Uterus (tissue), 4 donors: ENCODE measurements around the gene SLC13A3. TPM values are rescaled to one million over a fixed set of nuclear protein-coding genes. Genes with fewer than 3 reads are reported as not detected.

Experiments used
- DNase-seq, 2 donors: peaks; one replicate each; pipeline ENCODE4 v3.0.0-alpha.2; 2019 to 2020
- H3K27ac ChIP-seq, 2 donors: fragments of 200-600 bp; sonication (generic); 1 replicate in 1 of 2; 2 replicates in 1 of 2; pipeline ENCODE4 v1.5.1; 2016 to 2018
- H3K27me3 ChIP-seq, 2 donors: fragments of 200-600 bp; sonication (generic); one replicate each; pipeline ENCODE4 v1.5.1; 2018 to 2019; ENCODE audit warnings: control low read depth in 1 of 2
- H3K36me3 ChIP-seq, 2 donors: fragments of 200-600 bp; sonication (generic); one replicate each; pipeline ENCODE4 v1.5.1; 2019; ENCODE audit warnings: control low read depth in 1 of 2
- H3K4me1 ChIP-seq, 2 donors: fragments of 200-600 bp; sonication (generic); one replicate each; pipeline ENCODE4 v1.5.1; 2018 to 2019; ENCODE audit warnings: control low read depth in 1 of 2
- H3K4me3 ChIP-seq, 2 donors: fragments of 200-600 bp; sonication (generic); 1 replicate in 1 of 2; 2 replicates in 1 of 2; pipeline ENCODE4 v1.5.1; 2018 to 2019; ENCODE audit warnings: mild to moderate bottlenecking in 1 of 2
- H3K9me3 ChIP-seq, 2 donors: fragments of 200-600 bp; sonication (generic); one replicate each; pipeline ENCODE4 v1.5.1; 2019; ENCODE audit warnings: control low read depth in 1 of 2
- POLR2A ChIP-seq, 2 donors: fragments of 450-650 bp; IDR thresholded peaks; one replicate each; pipeline ENCODE4 v1.6.1; 2016; ENCODE audit warnings: antibody characterized with exemption in 2 of 2, mild to moderate bottlenecking in 1 of 2, moderate library complexity in 1 of 2
- intact Hi-C: fragments of 100-400 bp; cut with DNase I; formaldehyde crosslinking; loops from one replicate; pipeline ENCODE4 v1.15.1; 2023; ENCODE audit warnings: low total_unique reads
- total RNA-seq, 4 donors: library from RNA; depleted of rRNA in 3 of 4; stranded (reverse); fragments of >200 nt in 3 of 4; gene quantifications; one replicate each; pipeline versions ENCODE4 v1.1.0 to v1.2.4, GENCODE V29; 2014 to 2023
- TF ChIP-seq, protein P1 (sequence below), 4 experiments: fragments of 200-600 bp in 2 of 4; fragments of 450-650 bp in 2 of 4; sonication (generic) in 2 of 4; IDR thresholded peaks; one replicate each; pipeline ENCODE4 v1.5.1; 2016 to 2019; ENCODE audit warnings: antibody characterized with exemption in 4 of 4, mild to moderate bottlenecking in 2 of 4, moderate library complexity in 1 of 4
- donor health status: DM: yes; HTN: yes; CAD: no.

Gene SLC13A3
- total RNA-seq, 4 donors from 2014 or later = under 0.01 to 4.2 (median 4.2) TPM; not detected in 1

DNA sequence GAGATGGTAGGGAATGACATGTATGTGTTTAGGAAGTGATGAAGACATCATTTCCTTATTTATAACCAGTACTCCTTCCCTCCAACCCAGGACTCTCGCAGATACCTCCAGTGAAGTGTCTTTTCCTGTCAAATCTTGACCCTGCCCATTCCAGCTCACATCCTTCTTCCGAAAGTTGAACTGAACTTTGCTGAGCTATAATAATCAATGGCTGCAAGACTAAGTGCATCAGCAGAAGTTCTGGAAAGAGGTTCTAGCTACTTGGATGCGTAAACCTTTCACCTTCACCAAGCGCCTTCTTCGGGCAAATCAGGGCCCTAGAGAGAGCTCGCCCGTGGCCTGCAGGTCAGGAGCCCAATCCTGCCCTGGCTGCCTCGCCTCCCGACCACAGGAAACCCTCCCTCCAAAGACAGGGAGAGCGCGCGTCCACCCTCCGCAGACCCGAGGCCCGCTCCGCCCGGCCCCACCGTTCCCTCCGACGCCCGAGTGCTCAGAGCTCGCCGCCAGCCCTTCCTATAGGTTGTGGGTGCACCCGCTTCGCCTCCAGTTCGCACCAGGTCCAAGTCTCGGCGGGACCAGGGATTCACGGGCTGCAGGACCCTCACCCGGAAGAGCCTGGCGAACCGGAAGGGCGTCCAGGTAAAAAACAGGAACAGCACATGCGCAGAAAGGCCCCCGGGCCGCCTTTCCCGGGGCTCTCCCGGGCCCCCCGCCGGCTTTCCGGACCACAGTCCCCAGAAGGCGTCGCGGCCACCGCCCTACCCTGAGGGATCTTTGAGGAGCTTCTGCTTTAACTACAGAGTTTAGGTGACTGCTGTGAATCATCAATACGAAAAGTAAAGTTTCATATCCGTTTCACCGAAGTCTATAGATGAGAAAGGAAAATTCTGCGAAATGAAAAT lies 138.1 kb downstream of the SLC13A3 start, which contains the start of gene ZNF334:
TSS of gene ZNF334 (minus strand) at position 617 of the 902 bp plus-strand sequence. CDS start 1,457 bp downstream, outside the sequence.
- Histone ChIP-seq H3K27me3 (peaks cover 0 to 3% of the 10 kb centered on the region in 2 donors), H3K27ac (peak within 1 kb of the TSS; percentile 48 to 51), H3K36me3 (no peaks in the 10 kb centered on the region), H3K9me3 (no peaks in the 10 kb centered on the region), H3K4me1 (no peaks in the 10 kb centered on the region), H3K4me3 (peak within 1 kb of the TSS; percentile 56 to 62)
- intact Hi-C loops = no loop called here
- DNase-seq = peak; percentile 36 to 70
- TF ChIP-seq POLR2A (IDR thresholded peaks at IDR 0.05) = peak in 1 of 2 donors; percentile 31
- TF ChIP-seq, protein P1, sequence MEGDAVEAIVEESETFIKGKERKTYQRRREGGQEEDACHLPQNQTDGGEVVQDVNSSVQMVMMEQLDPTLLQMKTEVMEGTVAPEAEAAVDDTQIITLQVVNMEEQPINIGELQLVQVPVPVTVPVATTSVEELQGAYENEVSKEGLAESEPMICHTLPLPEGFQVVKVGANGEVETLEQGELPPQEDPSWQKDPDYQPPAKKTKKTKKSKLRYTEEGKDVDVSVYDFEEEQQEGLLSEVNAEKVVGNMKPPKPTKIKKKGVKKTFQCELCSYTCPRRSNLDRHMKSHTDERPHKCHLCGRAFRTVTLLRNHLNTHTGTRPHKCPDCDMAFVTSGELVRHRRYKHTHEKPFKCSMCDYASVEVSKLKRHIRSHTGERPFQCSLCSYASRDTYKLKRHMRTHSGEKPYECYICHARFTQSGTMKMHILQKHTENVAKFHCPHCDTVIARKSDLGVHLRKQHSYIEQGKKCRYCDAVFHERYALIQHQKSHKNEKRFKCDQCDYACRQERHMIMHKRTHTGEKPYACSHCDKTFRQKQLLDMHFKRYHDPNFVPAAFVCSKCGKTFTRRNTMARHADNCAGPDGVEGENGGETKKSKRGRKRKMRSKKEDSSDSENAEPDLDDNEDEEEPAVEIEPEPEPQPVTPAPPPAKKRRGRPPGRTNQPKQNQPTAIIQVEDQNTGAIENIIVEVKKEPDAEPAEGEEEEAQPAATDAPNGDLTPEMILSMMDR (IDR thresholded peaks at IDR 0.05) = no peak

- DNase-seq = no peak
- H3K27me3 ChIP-seq = no peaks in the 10 kb centered on the region
- no peaks in the 10 kb centered on the region for H3K4me1 ChIP-seq
- TF ChIP-seq, protein P1 (IDR thresholded peaks at IDR 0.05) = no peak
- TF ChIP-seq POLR2A (IDR thresholded peaks at IDR 0.05) = no peak
- intact Hi-C loops = no loop called here
- no peak overlapping the region for H3K27ac ChIP-seq
- H3K4me3 ChIP-seq = no peak overlapping the region
- H3K36me3 ChIP-seq = no peaks in the 10 kb centered on the region
- no peaks in the 10 kb centered on the region for H3K9me3 ChIP-seq
Observed at GRCh38 chr20:46509523-46509922, 141.7 kb downstream of the SLC13A3 start.

Other genes with a start within 250 kb of the SLC13A3 start
- gene ELMO2, start 244.8 kb downstream of the SLC13A3 start, total RNA-seq = 100 to 1,000 TPM in 1 of 4 donors, 10 to 100 TPM in 3; 18.5 to 112 (median 57.2) TPM
- 10 to 100 TPM in 1 of 4 donors, 1 to 10 TPM in 3; 1.3 to 19.6 (median 5.8) TPM for gene ZNF334, start 137.9 kb downstream of the SLC13A3 start, total RNA-seq
- gene OCSTAMP, start 100.8 kb downstream of the SLC13A3 start, total RNA-seq = not detected
- gene TP53RK, start 38.0 kb upstream of the SLC13A3 start, total RNA-seq = 10 to 100 TPM; 14.1 to 64.6 (median 40.2) TPM
- 10 to 100 TPM in 2 of 4 donors, 1 to 10 TPM in 2; 1.3 to 32.3 (median 12.6) TPM for gene SLC2A10, start 58.2 kb upstream of the SLC13A3 start, total RNA-seq
- gene EYA2, start 243.4 kb upstream of the SLC13A3 start, total RNA-seq = 10 to 100 TPM in 1 of 4 donors, 1 to 10 TPM in 3; 2.0 to 11.0 (median 5.6) TPM